ENCODE data around the gene RAI1. TPM values are rescaled to one million over a fixed set of nuclear protein-coding genes. Genes with fewer than 3 reads are reported as not detected.

RAI1 gene
- total RNA-seq, 1 experiment from 2014 or later, result 46.8 TPM

GRCh38 chr17:17692353-17693252 lies 11.3 kb downstream of the RAI1 start:
- ChIA-PET POLR2A (ENCODE audit: low non-redundant PET) (no interaction called here), CTCF (no interaction called here)
- BruUV-seq (replicated peaks), result no TSS peak
- no peaks in the 10 kb centered on the region for H3K9me3 ChIP-seq (ENCODE audit: low read depth, low read length, poor library complexity, severe bottlenecking)
- no peaks in the 10 kb centered on the region for H3K36me3 ChIP-seq (ENCODE audit: insufficient read depth, low read length, poor library complexity, severe bottlenecking)
- peak; percentile 40 for DNase-seq (ENCODE audit: low spot score)
- H3K4me3 ChIP-seq (ENCODE audit: low read depth, low read length, poor library complexity, severe bottlenecking), result no peak overlapping the region
- peaks cover 50% of the 10 kb centered on the region for H3K4me1 ChIP-seq (ENCODE audit: insufficient read depth, low read length, poor library complexity, severe bottlenecking)
- TF ChIP-seq EZH2 (IDR thresholded peaks at IDR 0.05; ENCODE audit: borderline replicate concordance, low read depth, low read length, poor library complexity, severe bottlenecking) (no peak), CTCF (conservative IDR thresholded peaks at IDR 0.05; ENCODE audit: low read depth, low read length) (no peak)
- H3K27me3 ChIP-seq (replicated peaks; ENCODE audit: insufficient read depth, low read depth, low read length, poor library complexity), result no peaks in the 10 kb centered on the region
- H3K27ac ChIP-seq (ENCODE audit: low read depth, low read length, poor library complexity, severe bottlenecking), result peak overlapping the region; percentile 83
- intact Hi-C loops (cut with micrococcal nuclease; ENCODE audit: unreplicated experiment), result no loop called here

- no peaks in the 10 kb centered on the region for H3K27me3 ChIP-seq (replicated peaks; ENCODE audit: insufficient read depth, low read depth, low read length, poor library complexity)
- TF ChIP-seq CTCF (conservative IDR thresholded peaks at IDR 0.05; ENCODE audit: low read depth, low read length) (no peak), EZH2 (IDR thresholded peaks at IDR 0.05; ENCODE audit: borderline replicate concordance, low read depth, low read length, poor library complexity, severe bottlenecking) (no peak)
Observed at GRCh38 chr17:17693253-17694168, 12.3 kb downstream of the RAI1 start.

More at GRCh38 chr17:17693253-17694168, 12.3 kb downstream of the RAI1 start:
- intact Hi-C loops (cut with micrococcal nuclease; ENCODE audit: unreplicated experiment), result no loop called here
- Histone ChIP-seq H3K27ac (ENCODE audit: low read depth, low read length, poor library complexity, severe bottlenecking) (peak overlapping the region; percentile 83), H3K4me3 (ENCODE audit: low read depth, low read length, poor library complexity, severe bottlenecking) (peak overlapping the region; percentile 62), H3K9me3 (ENCODE audit: low read depth, low read length, poor library complexity, severe bottlenecking) (no peaks in the 10 kb centered on the region), H3K4me1 (ENCODE audit: insufficient read depth, low read length, poor library complexity, severe bottlenecking) (peaks cover 56% of the 10 kb centered on the region), H3K36me3 (ENCODE audit: insufficient read depth, low read length, poor library complexity, severe bottlenecking) (no peaks in the 10 kb centered on the region)
- CTCF ChIA-PET, result no interaction called here
- DNase-seq (ENCODE audit: low spot score), result peak; percentile 44
- BruUV-seq (replicated peaks), result no TSS peak
- POLR2A ChIA-PET (ENCODE audit: low non-redundant PET), result no interaction called here
